Central memory CD8-positive, alpha-beta T cell (primary cell): ENCODE data around the gene CD300LG.
"Not testable (repeated sequence)": the region's sequence is repeated elsewhere in the genome, so short reads cannot be mapped to it uniquely, and the experiment has no call there.

Experiments
- ATAC-seq: fragments of 150-1000 bp; cut with Tn5 transposase; replicated peaks from 2 replicates; pipeline ENCODE4 v1.10.0; 2022; ENCODE audit warnings: mild to moderate bottlenecking, moderate FRiP score, moderate number of reproducible peaks; ENCODE audit not compliant: poor library complexity, severe bottlenecking; ENCODE audit errors: extremely low read depth
- DNase-seq, 2 donors: peaks; one replicate each; pipeline ENCODE4 v3.0.0; 2021; ENCODE audit warnings: low spot score in 2 of 2
- H3K27ac Mint-ChIP-seq: one replicate; pipeline ENCODE4 v1.8.0; 2022; ENCODE audit warnings: low read depth, mild to moderate bottlenecking, moderate library complexity, mixed read lengths
- H3K27me3 Mint-ChIP-seq: one replicate; pipeline ENCODE4 v1.8.0; 2022; ENCODE audit warnings: mixed read lengths
- H3K36me3 Mint-ChIP-seq: one replicate; pipeline ENCODE4 v1.8.0; 2022; ENCODE audit warnings: mild to moderate bottlenecking, moderate library complexity, mixed read lengths; ENCODE audit not compliant: insufficient read depth
- H3K4me1 Mint-ChIP-seq: one replicate; pipeline ENCODE4 v1.8.0; 2022; ENCODE audit warnings: mixed read lengths
- H3K4me3 Mint-ChIP-seq: one replicate; pipeline ENCODE4 v1.8.0; 2022; ENCODE audit warnings: mild to moderate bottlenecking, moderate library complexity, mixed read lengths
- H3K9me3 Mint-ChIP-seq: one replicate; pipeline ENCODE4 v1.8.0; 2022; ENCODE audit warnings: mixed read lengths

CD300LG gene

GRCh38 chr17:43830510-43831140, 16.4 kb upstream of the CD300LG start:
- Mint-ChIP-seq H3K4me1 (peaks cover 20% of the 10 kb centered on the region), H3K27me3 (peaks cover 37% of the 10 kb centered on the region), H3K4me3 (peak overlapping the region; percentile 38), H3K36me3 (no peaks in the 10 kb centered on the region), H3K27ac (no peak overlapping the region), H3K9me3 (no peaks in the 10 kb centered on the region)
- ATAC-seq: no peak
- DNase-seq: no peak

GRCh38 chr17:43831633-43832032, 15.3 kb upstream of the CD300LG start:
- Mint-ChIP-seq H3K36me3 (no peaks in the 10 kb centered on the region), H3K4me3 (peak overlapping the region; percentile 80), H3K27ac (no peak overlapping the region), H3K27me3 (peaks cover 47% of the 10 kb centered on the region), H3K4me1 (peaks cover 20% of the 10 kb centered on the region), H3K9me3 (no peaks in the 10 kb centered on the region)
- no peak for ATAC-seq
- no peak for DNase-seq

- H3K4me1 Mint-ChIP-seq: peaks cover 20% of the 10 kb centered on the region
- DNase-seq (no peak), ATAC-seq (no peak)
- peaks cover 52% of the 10 kb centered on the region for H3K27me3 Mint-ChIP-seq
- H3K27ac Mint-ChIP-seq: no peak overlapping the region
- no peaks in the 10 kb centered on the region for H3K36me3 Mint-ChIP-seq
- peak overlapping the region; percentile 80 for H3K4me3 Mint-ChIP-seq
- H3K9me3 Mint-ChIP-seq: no peaks in the 10 kb centered on the region
Observed at GRCh38 chr17:43832168-43832975, 14.6 kb upstream of the CD300LG start.

- Mint-ChIP-seq H3K4me3 (peak within 1 kb of the TSS; percentile 80), H3K27me3 (peaks cover 60% of the 10 kb centered on the region), H3K27ac (no peak within 1 kb of the TSS), H3K9me3 (no peaks in the 10 kb centered on the region), H3K36me3 (no peaks in the 10 kb centered on the region), H3K4me1 (peaks cover 20% of the 10 kb centered on the region)
- DNase-seq (no peak), ATAC-seq (peak; percentile 85)
Observed at GRCh38 chr17:43832976-43833829, 13.8 kb upstream of the CD300LG start, which contains the start of gene MPP3. Gene MPP3, minus strand, starts transcription at chr17:43833146. Its CDS starts 1,240 bp downstream, at chr17:43831906.

GRCh38 chr17:43834106-43834505, 12.9 kb upstream of the CD300LG start:
- Mint-ChIP-seq H3K9me3 (no peaks in the 10 kb centered on the region), H3K27ac (no peak overlapping the region), H3K27me3 (peaks cover 69% of the 10 kb centered on the region), H3K4me1 (peaks cover 20% of the 10 kb centered on the region), H3K4me3 (peak overlapping the region; percentile 80), H3K36me3 (no peaks in the 10 kb centered on the region)
- no peak for DNase-seq
- ATAC-seq: no peak

- ATAC-seq (no peak), DNase-seq (no peak)
- H3K27ac Mint-ChIP-seq: no peak overlapping the region
- no peak overlapping the region for H3K4me3 Mint-ChIP-seq
- H3K27me3 Mint-ChIP-seq: peaks cover 68% of the 10 kb centered on the region
- no peaks in the 10 kb centered on the region for H3K36me3 Mint-ChIP-seq
- H3K9me3 Mint-ChIP-seq: peaks cover 5% of the 10 kb centered on the region
- H3K4me1 Mint-ChIP-seq: no peaks in the 10 kb centered on the region
Observed at GRCh38 chr17:43839670-43840108, 7.3 kb upstream of the CD300LG start.

GRCh38 chr17:43840814-43841213, 6.2 kb upstream of the CD300LG start:
- DNase-seq: no peak
- no peak overlapping the region for H3K4me3 Mint-ChIP-seq
- peaks cover 5% of the 10 kb centered on the region for H3K9me3 Mint-ChIP-seq
- H3K36me3 Mint-ChIP-seq: no peaks in the 10 kb centered on the region
- H3K27me3 Mint-ChIP-seq: peaks cover 59% of the 10 kb centered on the region
- H3K4me1 Mint-ChIP-seq: no peaks in the 10 kb centered on the region
- ATAC-seq: no peak
- H3K27ac Mint-ChIP-seq: no peak overlapping the region

GRCh38 chr17:43841282-43841681, 5.7 kb upstream of the CD300LG start:
- Mint-ChIP-seq H3K9me3 (peaks cover 5% of the 10 kb centered on the region), H3K27me3 (peaks cover 55% of the 10 kb centered on the region), H3K4me1 (no peaks in the 10 kb centered on the region), H3K4me3 (no peak overlapping the region), H3K36me3 (no peaks in the 10 kb centered on the region), H3K27ac (no peak overlapping the region)
- no peak for ATAC-seq
- DNase-seq: no peak

- H3K27me3 Mint-ChIP-seq: peaks cover 50% of the 10 kb centered on the region
- H3K4me1 Mint-ChIP-seq, ATAC-seq, DNase-seq, H3K36me3 Mint-ChIP-seq, H3K4me3 Mint-ChIP-seq, H3K9me3 Mint-ChIP-seq: not testable (repeated sequence)
- peak overlapping the region; percentile 52 for H3K27ac Mint-ChIP-seq
Observed at GRCh38 chr17:43842091-43842974, 4.6 kb upstream of the CD300LG start.

- Mint-ChIP-seq H3K27ac (peak overlapping the region; percentile 52), H3K4me1 (no peaks in the 10 kb centered on the region), H3K36me3 (no peaks in the 10 kb centered on the region), H3K9me3 (peaks cover 5% of the 10 kb centered on the region), H3K27me3 (peaks cover 50% of the 10 kb centered on the region), H3K4me3 (no peak overlapping the region)
- DNase-seq: no peak
- ATAC-seq: no peak
Observed at GRCh38 chr17:43842975-43843325, 4.0 kb upstream of the CD300LG start.

- Mint-ChIP-seq H3K27ac (no peak overlapping the region), H3K27me3 (peaks cover 50% of the 10 kb centered on the region), H3K4me3 (no peak overlapping the region), H3K36me3 (no peaks in the 10 kb centered on the region), H3K4me1 (no peaks in the 10 kb centered on the region), H3K9me3 (peaks cover 5% of the 10 kb centered on the region)
- DNase-seq: no peak
- ATAC-seq: no peak
Observed at GRCh38 chr17:43844241-43844640, 2.7 kb upstream of the CD300LG start.

GRCh38 chr17:43845766-43846165, 1.2 kb upstream of the CD300LG start:
- ATAC-seq: no peak
- Mint-ChIP-seq H3K27me3 (peaks cover 47% of the 10 kb centered on the region), H3K4me3 (no peak overlapping the region), H3K36me3 (no peaks in the 10 kb centered on the region), H3K9me3 (peaks cover 5% of the 10 kb centered on the region), H3K4me1 (no peaks in the 10 kb centered on the region), H3K27ac (no peak overlapping the region)
- DNase-seq: no peak
